GM23338 (cell line): ENCODE results near the gene GADD45A. TPM values are rescaled to one million over a fixed set of nuclear protein-coding genes. Genes with fewer than 3 reads are reported as not detected.

ENCODE experiments used
- ATAC-seq: fragments of 200-7000 bp; cut with Tn5 transposase; 3 replicates; pipeline ENCODE4 v1.9.1; 2020
- DNase-seq: peaks from one replicate; pipeline ENCODE4 v3.0.0-alpha.2; 2015; ENCODE audit warnings: low spot score
- H2AFZ ChIP-seq: fragments of 200-600 bp; sonication (generic); 2 replicates; pipeline ENCODE4 v1.8.0; 2016; ENCODE audit warnings: antibody characterized with exemption, mild to moderate bottlenecking, moderate library complexity
- H3F3A ChIP-seq: fragments of 200-600 bp; sonication (generic); replicated peaks from 2 replicates; pipeline ENCODE4 v1.8.0; 2017; ENCODE audit warnings: antibody characterized with exemption, mixed run types, low read depth
- H3K27ac ChIP-seq: fragments of 200-600 bp; sonication (generic); 2 replicates; pipeline ENCODE4 v1.6.1; 2016; ENCODE audit warnings: low read depth
- H3K27me3 ChIP-seq: fragments of 200-600 bp; sonication (generic); 2 replicates; pipeline ENCODE4 v1.8.0; 2016; ENCODE audit warnings: mild to moderate bottlenecking, mixed run types, moderate library complexity; ENCODE audit not compliant: insufficient read depth
- H3K36me3 ChIP-seq: fragments of 200-600 bp; sonication (generic); 2 replicates; pipeline ENCODE4 v1.8.0; 2016; ENCODE audit warnings: mild to moderate bottlenecking; ENCODE audit not compliant: insufficient read depth
- H3K4me1 ChIP-seq: fragments of 200-600 bp; sonication (generic); 2 replicates; pipeline ENCODE4 v1.8.0; 2016; ENCODE audit warnings: mild to moderate bottlenecking, moderate library complexity; ENCODE audit not compliant: insufficient read depth
- H3K4me2 ChIP-seq: fragments of 200-600 bp; sonication (generic); 2 replicates; pipeline ENCODE4 v1.7.1; 2017; ENCODE audit warnings: mixed run types
- H3K4me3 ChIP-seq: fragments of 200-600 bp; sonication (generic); 2 replicates; pipeline ENCODE4 v1.6.1; 2016; ENCODE audit warnings: mixed run types
- H3K79me2 ChIP-seq: fragments of 200-600 bp; sonication (generic); replicated peaks from 2 replicates; pipeline ENCODE4 v1.8.0; 2017; ENCODE audit warnings: mild to moderate bottlenecking; ENCODE audit not compliant: insufficient read depth
- H3K9me2 ChIP-seq: fragments of 200-600 bp; sonication (generic); 2 replicates; pipeline ENCODE4 v1.8.0; 2017; ENCODE audit not compliant: insufficient read depth
- H4K20me1 ChIP-seq: fragments of 200-600 bp; sonication (generic); replicated peaks from 2 replicates; pipeline ENCODE4 v1.8.0; 2017; ENCODE audit warnings: mild to moderate bottlenecking; ENCODE audit not compliant: insufficient read depth
- H3K27ac Mint-ChIP-seq: 2 replicates; pipeline ENCODE4 v1.8.0; 2020; ENCODE audit warnings: inconsistent platforms, mild to moderate bottlenecking, moderate library complexity, mixed read lengths
- H3K27me3 Mint-ChIP-seq: 3 replicates; pipeline ENCODE4 v1.8.0; 2022; ENCODE audit warnings: low read depth, mild to moderate bottlenecking, moderate library complexity, mixed read lengths, inconsistent platforms; ENCODE audit not compliant: insufficient read depth, poor library complexity
- H3K36me3 Mint-ChIP-seq: 3 replicates; pipeline ENCODE4 v1.8.0; 2021; ENCODE audit warnings: low read depth, mild to moderate bottlenecking, inconsistent platforms, moderate library complexity, mixed read lengths
- H3K4me1 Mint-ChIP-seq: 3 replicates; pipeline ENCODE4 v1.8.0; 2020; ENCODE audit warnings: mild to moderate bottlenecking, inconsistent platforms, mixed read lengths
- H3K4me3 Mint-ChIP-seq: 3 replicates; pipeline ENCODE4 v1.8.0; 2021; ENCODE audit warnings: moderate library complexity, mild to moderate bottlenecking, inconsistent platforms, mixed read lengths
- H3K9me3 Mint-ChIP-seq: 3 replicates; pipeline ENCODE4 v1.8.0; 2020; ENCODE audit warnings: moderate library complexity, mild to moderate bottlenecking, inconsistent platforms, mixed read lengths
- CREB1 ChIP-seq: fragments of 250-450 bp; sonication (Bioruptor Pico); IDR thresholded peaks from 2 replicates; pipeline ENCODE4 v1.5.0; 2020; ENCODE audit warnings: low read depth, mild to moderate bottlenecking, moderate library complexity
- CTCF ChIP-seq, 2 experiments: fragments of 200-600 bp in 1 of 2; sonication (generic) in 1 of 2; conservative IDR thresholded peaks; 2 replicates each; pipeline versions ENCODE4 v1.5.1 to v1.6.1; 2016 to 2017; ENCODE audit warnings: antibody characterized with exemption in 2 of 2, low read depth in 2 of 2, mild to moderate bottlenecking in 2 of 2, moderate library complexity in 1 of 2
- EZH2 ChIP-seq: fragments of 200-600 bp; sonication (generic); IDR thresholded peaks from one replicate; pipeline ENCODE4 v1.8.0; 2017; ENCODE audit warnings: antibody characterized with exemption, mild to moderate bottlenecking, low read depth; ENCODE audit not compliant: unreplicated experiment
- EZH2phosphoT487 ChIP-seq: fragments of 200-600 bp; sonication (generic); IDR thresholded peaks from one replicate; pipeline ENCODE4 v1.8.1; 2018; ENCODE audit warnings: antibody characterized with exemption; ENCODE audit not compliant: unreplicated experiment
- JUNB ChIP-seq: IDR thresholded peaks from one replicate; pipeline ENCODE4 v1.6.1; 2016; ENCODE audit warnings: antibody characterized with exemption; ENCODE audit not compliant: unreplicated experiment
- NANOG ChIP-seq: IDR thresholded peaks from 2 replicates; pipeline ENCODE4 v1.6.1; 2016; ENCODE audit warnings: antibody characterized with exemption, borderline replicate concordance
- POLR2AphosphoS5 ChIP-seq: IDR thresholded peaks from 2 replicates; pipeline ENCODE4 v1.6.1; 2016; ENCODE audit warnings: antibody characterized with exemption, low read depth
- REST ChIP-seq: IDR thresholded peaks from one replicate; pipeline ENCODE4 v1.6.1; 2018; ENCODE audit warnings: antibody characterized with exemption; ENCODE audit not compliant: unreplicated experiment
- ZNF114 ChIP-seq: fragments of 250-450 bp; sonication (Bioruptor Pico); IDR thresholded peaks from 2 replicates; pipeline ENCODE4 v1.5.0; 2020; ENCODE audit warnings: mild to moderate bottlenecking, moderate library complexity
- ZNF462 ChIP-seq: fragments of 250-450 bp; sonication (Bioruptor Pico); IDR thresholded peaks from 2 replicates; pipeline ENCODE4 v1.5.0; 2020; ENCODE audit warnings: mild to moderate bottlenecking, moderate library complexity
- polyA plus RNA-seq: library from polyadenylated mRNA; unstranded; fragments of >200 nt; fragmentation: Nextera tagmentation; extraction: Ambion mirVana; gene quantifications from 2 replicates; pipeline ENCODE4 v1.2.1, GENCODE V29; 2016
- total RNA-seq: library from RNA; depleted of rRNA; stranded (reverse); fragments of >200 nt; shearing (Covaris generic); gene quantifications from 2 replicates; pipeline ENCODE4 v1.2.3, GENCODE V29; 2014

The GADD45A gene
- total and polyA plus RNA-seq, 2 experiments from 2014 or later, result 25.9 to 39.5 TPM

GRCh38 chr1:67653304-67653703 is 31.7 kb upstream of the GADD45A start (continued):
- TF ChIP-seq REST (no peak), EZH2phosphoT487 (no peak), EZH2 (no peak)

GRCh38 chr1:67655581-67655980 is 29.4 kb upstream of the GADD45A start:
- Histone ChIP-seq H3K79me2 (no peaks in the 10 kb centered on the region), H3K36me3 (no peaks in the 10 kb centered on the region), H3K4me3 (no peak overlapping the region), H3K27ac (no peak overlapping the region), H3K4me1 (peaks cover 10% of the 10 kb centered on the region), H2AFZ (no peak overlapping the region), H3K27me3 (no peaks in the 10 kb centered on the region), H3K4me2 (no peak overlapping the region), H3K9me2 (no peaks in the 10 kb centered on the region), H3F3A (no peaks in the 10 kb centered on the region), H4K20me1 (no peaks in the 10 kb centered on the region)
- no peak overlapping the region for H3K27ac Mint-ChIP-seq
- no peak overlapping the region for H3K4me3 Mint-ChIP-seq
- peaks cover 19% of the 10 kb centered on the region for H3K4me1 Mint-ChIP-seq
- DNase-seq (peak; percentile 36), ATAC-seq (peak; percentile 56; the same call in 2 of the 3 replicates)
- no peaks in the 10 kb centered on the region for H3K36me3 Mint-ChIP-seq
- no peaks in the 10 kb centered on the region; the same call in 2 of the 3 replicates for H3K9me3 Mint-ChIP-seq
- peaks cover 2% of the 10 kb centered on the region for H3K27me3 Mint-ChIP-seq
- TF ChIP-seq POLR2AphosphoS5, result no peak
- no peak for TF ChIP-seq ZNF462 (CRISPR knock-in tag)
- no peak for TF ChIP-seq REST
- no peak for TF ChIP-seq ZNF114
- no peak for TF ChIP-seq CTCF (conservative IDR thresholded peaks at IDR 0.05; ENCODE audit: low read depth in 2 of 2)
- TF ChIP-seq CREB1, result no peak
- TF ChIP-seq NANOG, result no peak
- no peak for TF ChIP-seq JUNB
- no peak for TF ChIP-seq EZH2
- TF ChIP-seq EZH2phosphoT487, result no peak
